HG03571 (cell line): ENCODE results near the gene FCAMR.

Experiments used
- ATAC-seq: cut with Tn5 transposase; IDR thresholded peaks from one replicate; pipeline ENCODE4 v1.9.1; 2021; ENCODE audit not compliant: unreplicated experiment

Gene FCAMR

DNA sequence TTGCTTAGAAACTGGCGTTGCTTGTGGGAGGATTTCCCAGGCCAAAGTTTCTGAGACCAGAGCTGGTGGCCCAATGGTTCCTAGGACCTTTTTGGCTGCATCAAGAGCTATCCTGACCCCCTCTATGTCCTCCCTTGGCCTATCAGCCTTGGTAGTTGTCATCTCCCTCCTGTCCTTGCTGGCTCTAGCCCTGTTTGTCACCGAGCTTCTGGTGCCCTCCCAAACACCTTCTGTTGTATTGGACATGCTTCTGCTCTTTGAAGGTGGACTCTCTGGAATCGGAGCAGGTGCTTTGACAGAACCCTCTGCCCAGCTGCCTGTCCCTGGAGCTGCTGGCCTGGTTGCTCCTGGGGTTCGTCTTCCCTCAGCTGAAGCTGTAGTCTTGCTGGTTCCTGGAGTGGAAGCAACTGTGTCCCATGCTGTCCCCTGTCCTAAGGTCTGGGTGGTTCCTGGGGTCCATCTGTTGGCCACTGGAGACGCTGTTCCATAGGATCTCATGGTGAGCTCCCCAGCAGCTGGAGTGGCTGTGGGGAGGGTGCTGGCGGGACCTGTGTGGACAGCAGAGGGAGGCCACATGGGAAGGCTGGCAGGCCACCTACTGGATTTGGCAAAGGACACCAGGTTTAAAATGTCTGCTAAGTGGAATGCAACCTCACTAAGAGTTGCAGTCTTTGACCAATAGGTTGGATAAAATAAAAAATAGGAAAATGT lies 9.4 kb downstream of the FCAMR start:
- ATAC-seq, result no peak

- no peak for ATAC-seq
Observed at GRCh38 chr1:206958144-206958543, 12.1 kb downstream of the FCAMR start.

- no peak for ATAC-seq
Observed at GRCh38 chr1:206957639-206958038, 12.6 kb downstream of the FCAMR start.

- no peak for ATAC-seq
Observed at GRCh38 chr1:206955476-206956451, 14.5 kb downstream of the FCAMR start.

DNA sequence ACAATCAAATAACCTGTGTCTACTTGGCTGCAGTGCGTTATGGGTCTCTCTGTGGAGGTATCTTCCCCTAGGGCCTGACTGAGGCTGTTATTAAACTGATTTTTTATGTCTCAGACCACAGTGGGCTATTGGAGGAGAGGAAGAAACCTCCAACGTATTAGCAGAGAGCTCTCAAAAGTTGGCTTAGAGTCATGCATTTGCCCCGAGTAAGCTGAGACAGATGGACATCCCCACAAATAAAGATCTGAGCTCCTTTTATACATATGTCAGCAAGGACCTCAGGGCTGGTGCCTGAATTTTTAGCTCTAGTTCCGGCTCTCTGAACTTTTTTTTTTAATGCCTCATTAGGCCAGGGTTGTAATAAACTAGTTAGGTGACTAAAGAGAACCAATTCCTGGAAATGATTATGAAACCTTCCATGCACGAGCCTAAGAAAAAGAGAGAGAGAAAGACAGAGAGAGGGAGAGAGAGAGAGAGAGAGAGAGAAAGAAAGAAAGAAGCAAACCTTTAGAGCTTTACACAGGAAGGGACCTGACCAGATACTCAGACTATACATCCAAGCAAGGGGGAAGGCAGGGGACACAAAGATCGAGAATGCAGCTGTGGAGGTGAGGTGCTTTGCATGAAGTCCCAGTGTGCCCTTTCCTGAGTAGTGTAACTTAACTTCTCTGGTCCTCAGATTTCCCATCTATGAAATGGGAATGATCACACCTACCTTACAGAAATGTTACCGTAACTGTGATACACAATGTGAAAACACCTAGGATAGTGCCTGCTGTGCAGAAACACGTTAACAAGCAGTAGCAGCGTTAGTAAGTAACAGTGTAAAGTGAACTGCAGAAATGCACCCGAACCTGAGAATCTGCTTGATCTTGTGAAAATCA lies 15.6 kb downstream of the FCAMR start:
- no peak for ATAC-seq

DNA sequence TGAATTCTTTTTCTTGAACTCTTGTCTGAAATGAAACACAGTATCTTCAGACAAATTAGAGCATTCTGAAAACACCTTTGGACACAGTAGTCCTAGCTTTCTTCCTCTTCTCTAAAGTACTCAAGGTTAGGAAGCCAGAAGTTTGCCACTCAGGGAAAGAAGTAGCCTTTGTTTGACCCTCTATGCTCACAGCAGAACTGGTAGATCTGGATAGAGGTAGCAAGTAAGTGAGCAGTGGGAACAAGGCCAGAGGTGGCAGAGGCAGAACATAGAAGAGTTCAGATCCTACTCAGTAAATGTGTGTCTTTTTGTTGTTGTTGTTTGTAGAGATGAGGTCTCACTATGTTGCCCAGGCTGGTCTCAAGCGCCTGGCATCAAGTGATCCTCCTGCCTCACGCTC lies 16.6 kb downstream of the FCAMR start:
- ATAC-seq, result no peak

- ATAC-seq, result no peak
Observed at GRCh38 chr1:206953126-206953525, 17.1 kb downstream of the FCAMR start.

GRCh38 chr1:206952171-206952570 lies 18.1 kb downstream of the FCAMR start:
- no peak for ATAC-seq

DNA sequence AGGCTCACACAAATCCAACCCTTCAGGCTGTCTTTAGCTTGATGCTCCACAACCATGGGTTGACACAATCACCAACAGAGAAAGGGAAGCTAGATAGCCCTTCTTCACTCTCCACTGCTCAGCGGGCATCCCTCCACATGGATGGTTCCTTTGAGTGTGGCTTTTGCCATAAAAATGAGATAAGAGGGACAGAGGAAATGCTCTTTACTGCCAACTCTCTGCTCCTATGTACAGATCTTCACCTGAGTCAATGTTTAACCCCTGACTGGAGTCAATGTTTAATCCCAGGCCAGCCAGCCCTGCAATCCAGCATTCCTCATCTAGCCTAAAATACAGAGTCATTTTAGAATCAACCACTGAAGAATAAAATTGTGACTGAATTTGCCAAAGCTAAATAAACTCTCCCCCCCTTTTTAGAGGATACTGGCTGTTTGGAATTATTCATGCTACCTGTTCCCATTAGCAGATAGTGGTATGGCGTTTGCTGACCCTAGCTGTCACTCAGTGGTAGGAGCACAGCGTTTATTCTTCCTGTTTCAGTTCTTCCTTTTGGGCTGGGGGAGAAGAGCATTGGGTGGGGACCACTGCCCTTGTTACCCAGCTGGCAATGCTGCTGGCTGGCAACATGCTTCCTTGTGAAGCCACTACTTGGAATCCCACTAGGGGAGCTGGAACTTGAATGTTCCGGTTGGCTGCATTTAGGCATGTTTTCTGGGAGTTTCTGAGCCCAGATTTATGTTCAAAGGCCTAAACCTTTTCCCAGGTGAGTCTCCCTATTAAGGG lies 18.8 kb downstream of the FCAMR start:
- peak; percentile 56 for ATAC-seq

DNA sequence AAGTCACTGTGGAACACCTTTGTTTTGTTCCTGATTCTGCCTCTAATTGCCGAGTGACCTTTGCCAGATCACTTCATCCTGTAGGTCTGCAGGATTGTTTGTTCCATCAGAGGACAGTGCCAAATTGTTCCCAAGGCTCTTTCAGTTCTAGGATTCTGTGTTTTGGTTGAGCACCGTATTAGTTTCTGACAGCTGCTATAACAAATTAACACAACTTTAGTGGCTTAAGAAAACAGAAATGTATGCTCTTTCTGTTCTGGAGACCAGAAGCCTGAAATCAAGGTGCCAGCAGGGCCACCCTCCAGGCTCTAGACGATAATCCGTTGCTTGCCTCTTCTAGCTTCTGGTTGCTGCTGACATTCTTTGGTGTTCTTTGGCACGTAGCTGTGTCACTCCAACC lies 20.6 kb downstream of the FCAMR start:
- ATAC-seq, result no peak

DNA sequence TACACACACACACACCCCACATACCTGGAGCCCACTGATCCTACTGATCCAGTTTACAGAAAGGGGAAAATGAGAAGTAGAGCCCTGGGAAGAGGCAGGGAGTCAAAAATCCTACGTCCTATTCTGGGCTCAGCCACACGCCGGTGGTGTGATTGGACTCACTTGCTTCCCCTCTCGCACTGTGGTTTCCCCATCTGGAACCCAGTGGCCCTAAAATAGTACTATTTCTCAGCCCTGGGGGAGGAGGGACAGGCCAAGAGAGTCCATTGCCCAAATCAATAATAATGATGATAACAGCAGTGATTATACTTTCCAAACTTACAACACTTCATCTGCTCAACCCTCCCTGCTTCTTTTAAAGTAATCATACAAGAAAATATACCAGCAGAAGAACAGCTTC lies 21.1 kb downstream of the FCAMR start:
- ATAC-seq, result no peak

DNA sequence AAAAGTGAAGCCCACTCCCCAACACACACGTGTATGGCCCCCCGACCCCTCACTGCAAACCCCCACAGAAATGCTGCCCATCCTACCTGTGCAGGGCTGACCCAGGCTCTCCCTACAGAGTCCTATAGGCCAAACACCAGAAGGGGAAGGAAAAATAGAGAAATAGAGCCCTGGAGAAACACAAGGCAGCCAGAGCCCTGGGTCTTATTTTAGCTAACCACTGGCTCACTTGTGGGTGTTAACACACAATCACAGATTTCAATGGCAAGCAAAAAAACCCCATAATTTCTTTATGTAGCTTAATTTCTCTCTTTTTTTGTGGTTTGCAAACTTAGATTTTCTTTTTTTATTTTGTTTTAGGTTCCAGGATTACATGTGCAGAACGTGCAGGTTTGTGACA lies 23.0 kb downstream of the FCAMR start:
- ATAC-seq, result no peak

DNA sequence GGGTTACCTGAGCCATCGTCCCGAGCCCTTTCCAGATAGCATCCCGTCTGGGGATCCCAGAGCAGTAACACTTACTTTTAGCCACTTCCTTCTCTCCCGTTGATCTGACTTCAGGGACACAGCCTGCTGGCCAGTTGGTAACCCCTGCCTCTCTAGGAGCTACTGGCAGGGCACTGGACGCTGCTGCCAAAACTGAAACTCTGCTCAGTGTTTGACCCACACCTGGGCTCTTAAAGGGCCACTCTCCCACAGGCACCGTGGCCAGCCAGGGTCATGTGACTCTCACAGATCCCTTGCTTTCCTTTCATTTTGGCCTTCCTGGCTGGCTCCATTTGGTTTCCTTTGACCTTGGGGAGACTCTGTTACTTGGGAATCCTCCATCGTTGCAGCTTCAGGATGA lies 24.0 kb downstream of the FCAMR start, which contains the start of gene PIGR:
Gene PIGR, minus strand, starts transcription at position 206 of the 400 bp plus-strand sequence. CDS start 5,935 bp downstream, outside the sequence.
- no peak for ATAC-seq

- no peak for ATAC-seq
Observed at GRCh38 chr1:206945779-206946178, 24.5 kb downstream of the FCAMR start.

GRCh38 chr1:206944703-206945102 lies 25.6 kb downstream of the FCAMR start:
- ATAC-seq, result no peak

DNA sequence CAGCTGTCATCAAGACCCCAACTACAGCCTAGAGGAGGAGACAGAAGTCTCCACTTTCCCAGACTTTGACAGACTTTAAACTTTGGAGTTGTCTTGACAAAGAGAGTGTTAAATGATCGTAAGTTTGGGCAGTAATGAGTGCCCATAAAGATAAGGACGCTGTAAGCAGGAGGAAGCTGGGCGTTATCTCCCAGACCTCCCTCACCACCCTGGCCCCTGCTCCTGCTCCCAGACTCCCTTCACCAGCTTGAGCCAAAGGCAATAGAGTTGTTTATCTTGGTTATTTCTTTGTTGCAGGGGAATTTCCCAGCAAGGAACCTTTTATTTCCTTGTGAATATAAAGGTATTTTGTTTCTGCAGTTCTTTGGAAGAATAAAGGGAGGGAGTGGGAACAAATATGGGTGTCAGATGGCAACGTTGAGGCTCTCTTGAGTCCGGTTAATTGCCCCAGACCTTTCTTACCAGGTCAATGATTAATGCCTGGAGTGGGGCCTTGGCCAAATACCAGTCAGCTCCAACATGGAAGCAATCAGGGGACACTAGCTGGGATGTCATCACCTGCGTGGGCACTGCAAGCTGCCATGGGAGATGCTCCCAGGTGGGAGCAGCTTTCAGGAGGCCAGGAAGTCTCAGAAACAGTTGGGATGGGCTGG lies 28.4 kb downstream of the FCAMR start:
- ATAC-seq, result no peak

GRCh38 chr1:206940588-206940936 lies 29.7 kb downstream of the FCAMR start:
- ATAC-seq, result no peak

GRCh38 chr1:206939841-206940587 lies 30.2 kb downstream of the FCAMR start:
- no peak for ATAC-seq

- ATAC-seq, result no peak
Observed at GRCh38 chr1:206939131-206939530, 31.1 kb downstream of the FCAMR start.
